Measurements from ENCODE around the gene KRTAP10-1. TPM values are rescaled to one million over a fixed set of nuclear protein-coding genes. Genes with fewer than 3 reads are reported as not detected.

Gene KRTAP10-1
- total and polyA plus RNA-seq, 9 of the 15 experiments (the other 6 are each of a cell fraction or from before 2014, with no cell fraction given): not detected

DNA sequence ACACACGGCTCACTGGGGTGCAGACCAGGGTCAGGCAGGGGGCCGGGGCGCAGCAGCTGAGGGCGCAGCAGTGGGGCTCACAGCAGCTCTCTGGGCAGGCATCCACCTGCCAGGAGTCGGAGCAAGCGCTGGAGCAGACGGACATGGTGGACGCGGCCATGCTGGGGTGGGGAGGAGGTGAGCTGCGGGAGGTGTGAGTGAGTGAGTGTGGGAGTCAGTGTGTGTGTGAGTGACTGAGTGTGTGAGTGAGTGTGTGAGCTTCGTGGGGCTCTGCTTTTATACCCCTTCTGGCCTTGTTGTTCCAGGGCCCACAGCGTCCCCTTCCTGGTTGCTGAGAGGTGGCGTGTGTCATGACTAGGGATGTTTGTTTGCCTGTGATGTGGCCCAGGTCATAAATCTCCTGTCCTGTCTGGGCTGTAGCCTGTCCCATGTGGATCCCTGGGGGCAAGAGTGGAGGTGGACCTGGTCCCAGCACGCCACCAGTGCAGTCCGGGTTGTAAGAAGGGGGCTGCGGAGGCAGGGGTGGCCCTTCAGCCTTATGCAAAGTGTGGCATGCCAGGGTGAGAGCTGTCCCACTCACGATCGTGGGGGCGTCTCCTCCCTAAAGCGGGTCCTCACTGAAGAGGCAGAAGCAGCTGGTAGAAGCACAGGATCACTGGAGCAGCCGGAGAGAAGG lies at the start of gene KRTAP10-1 (continued):
- TF ChIP-seq ERF (CRISPR knock-in tag; IDR thresholded peaks at IDR 0.05): no peak
- TF ChIP-seq, protein P1, sequence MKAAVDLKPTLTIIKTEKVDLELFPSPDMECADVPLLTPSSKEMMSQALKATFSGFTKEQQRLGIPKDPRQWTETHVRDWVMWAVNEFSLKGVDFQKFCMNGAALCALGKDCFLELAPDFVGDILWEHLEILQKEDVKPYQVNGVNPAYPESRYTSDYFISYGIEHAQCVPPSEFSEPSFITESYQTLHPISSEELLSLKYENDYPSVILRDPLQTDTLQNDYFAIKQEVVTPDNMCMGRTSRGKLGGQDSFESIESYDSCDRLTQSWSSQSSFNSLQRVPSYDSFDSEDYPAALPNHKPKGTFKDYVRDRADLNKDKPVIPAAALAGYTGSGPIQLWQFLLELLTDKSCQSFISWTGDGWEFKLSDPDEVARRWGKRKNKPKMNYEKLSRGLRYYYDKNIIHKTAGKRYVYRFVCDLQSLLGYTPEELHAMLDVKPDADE (conservative IDR thresholded peaks at IDR 0.05; ENCODE audit: control insufficient read depth, low read depth, low read length): no peak

GRCh38 chr21:44589094-44589493 lies 49.1 kb upstream of the KRTAP10-1 start:
- Histone ChIP-seq H3K36me3 (ENCODE audit: control insufficient read depth, insufficient read depth, low read length) (no peaks in the 10 kb centered on the region), H3K27ac (ENCODE audit: extremely low read depth, low read depth, low read length) (no peak overlapping the region), H3K79me2 (ENCODE audit: control insufficient read depth, insufficient read depth, low read length) (no peaks in the 10 kb centered on the region), H4K20me1 (replicated peaks; ENCODE audit: control insufficient read depth, insufficient read depth, low read length) (no peaks in the 10 kb centered on the region), H3K4me2 (ENCODE audit: insufficient read depth, low read length) (no peak overlapping the region), H2AFZ (ENCODE audit: low read depth, low read length) (no peak overlapping the region), H3K9me1 (ENCODE audit: control insufficient read depth, insufficient read depth, low read length) (no peaks in the 10 kb centered on the region), H3K27me3 (ENCODE audit: control insufficient read depth in 2 of 2, insufficient read depth in 2 of 2, low read length in 2 of 2) (peaks cover 0 to 9% of the 10 kb centered on the region in 2 experiments; a peak in 1 of 5 replicates), H3K9me3 (replicated peaks; ENCODE audit: control insufficient read depth, insufficient read depth, low read depth, low read length) (no peaks in the 10 kb centered on the region; the same call in 1 of the 2 replicates), H3K4me3 (no peak overlapping the region), H3K4me1 (replicated peaks in 1 of 2; ENCODE audit: control insufficient read depth in 2 of 2, insufficient read depth in 2 of 2, low read length in 2 of 2) (peaks cover 14 to 37% of the 10 kb centered on the region in 2 experiments), H3K9ac (ENCODE audit: insufficient read depth in 1 of 2, low read depth in 2 of 2, low read length in 2 of 2) (no peak overlapping the region)
- 4% methylated on average over 2 of the region's 2 CpGs for WGBS (ENCODE audit: insufficient coverage, low coverage, missing lambda C conversion rate)
- ATAC-seq: no peak
- DNase-seq (ENCODE audit: extremely low read depth in 1 of 4, low spot score in 3 of 4): no peak
- intact Hi-C loops (cut with micrococcal nuclease): no loop called here
- POLR2A ChIA-PET: no interaction called here
- no TSS peak for BruUV-seq (replicated peaks)
- TF ChIP-seq FOXA1 (IDR thresholded peaks at IDR 0.05; ENCODE audit: borderline replicate concordance) (no peak), RBM25 (IDR thresholded peaks at IDR 0.05; ENCODE audit: low read depth, low read length, severe bottlenecking) (peak; percentile 48), ZNF146 (CRISPR knock-in tag; IDR thresholded peaks at IDR 0.05; ENCODE audit: unreplicated experiment) (peak; percentile 64), KDM1A (IDR thresholded peaks at IDR 0.05) (0 out of 4 replicates have a peak, but pooled peaks of 1 of the 2 experiments have one; percentile 8)
- no peak for FAIRE-seq
- CTCF ChIA-PET (ENCODE audit: low intra/inter-chr PET ratio): no interaction called here
- in situ Hi-C loops (cut with MboI): no loop called here

Data from K562 (cell line).